Effector CD4-positive, alpha-beta T cell (primary cell): ENCODE results near the gene SUPT3H.
"Not testable (repeated sequence)": the region's sequence is repeated elsewhere in the genome, so short reads cannot be mapped to it uniquely, and the experiment has no call there.

Source experiments
- DNase-seq: peaks from one replicate; pipeline ENCODE4 v3.0.0-alpha.2; 2020

The SUPT3H gene

GRCh38 chr6:45253453-45253852 is 124.3 kb downstream of the SUPT3H start:
- no peak for DNase-seq

GRCh38 chr6:45231660-45232059 is 146.1 kb downstream of the SUPT3H start:
- DNase-seq = no peak

GRCh38 chr6:45229416-45229815 is 148.3 kb downstream of the SUPT3H start:
- no peak for DNase-seq

GRCh38 chr6:45226081-45226480 is 151.7 kb downstream of the SUPT3H start:
- DNase-seq = no peak

GRCh38 chr6:45222380-45222779 is 155.4 kb downstream of the SUPT3H start:
- DNase-seq = no peak

GRCh38 chr6:45215759-45216158 is 162.0 kb downstream of the SUPT3H start:
- no peak for DNase-seq

- DNase-seq = no peak
These were observed 164.8 kb downstream of the SUPT3H start for GRCh38 chr6:45212976-45213375.

- DNase-seq = no peak
These were observed 168.0 kb downstream of the SUPT3H start for GRCh38 chr6:45209762-45210161.

- DNase-seq = no peak
These were observed 170.8 kb downstream of the SUPT3H start for GRCh38 chr6:45206793-45207492.

- no peak for DNase-seq
These were observed 176.2 kb downstream of the SUPT3H start for GRCh38 chr6:45201484-45201883.

- DNase-seq = no peak
These were observed 177.2 kb downstream of the SUPT3H start for GRCh38 chr6:45200510-45200909.

GRCh38 chr6:45199554-45199953 is 178.2 kb downstream of the SUPT3H start:
- no peak for DNase-seq

- no peak for DNase-seq
These were observed 181.6 kb downstream of the SUPT3H start for GRCh38 chr6:45196121-45196520.

GRCh38 chr6:45195137-45195536 is 182.6 kb downstream of the SUPT3H start:
- no peak for DNase-seq

- no peak for DNase-seq
These were observed 185.2 kb downstream of the SUPT3H start for GRCh38 chr6:45192556-45192955.

GRCh38 chr6:45191414-45191813 is 186.3 kb downstream of the SUPT3H start:
- DNase-seq = no peak

- no peak for DNase-seq
These were observed 189.9 kb downstream of the SUPT3H start for GRCh38 chr6:45187836-45188235.

GRCh38 chr6:45185403-45186251 is 192.1 kb downstream of the SUPT3H start:
- DNase-seq = no peak

GRCh38 chr6:45184937-45185336 is 192.8 kb downstream of the SUPT3H start:
- DNase-seq = no peak

- no peak for DNase-seq
These were observed 193.7 kb downstream of the SUPT3H start for GRCh38 chr6:45184040-45184439.

- DNase-seq = not testable (repeated sequence)
These were observed 201.4 kb downstream of the SUPT3H start for GRCh38 chr6:45176373-45176772.

- DNase-seq = no peak
These were observed 202.5 kb downstream of the SUPT3H start for GRCh38 chr6:45175272-45175671.

GRCh38 chr6:45174045-45174444 is 203.7 kb downstream of the SUPT3H start:
- no peak for DNase-seq

- no peak for DNase-seq
These were observed 206.4 kb downstream of the SUPT3H start for GRCh38 chr6:45171380-45171779.
